Activated CD4-positive, alpha-beta T cell treated with anti-CD3 and anti-CD28 coated beads for 48 hours (primary cell): Measurements from ENCODE around the gene PLS1.
"Not testable (repeated sequence)": the region's sequence is repeated elsewhere in the genome, so short reads cannot be mapped to it uniquely, and the experiment has no call there.

Experiments used
- DNase-seq: peaks from one replicate; pipeline ENCODE4 v3.0.0-alpha.2; 2020

The PLS1 gene

GRCh38 chr3:142596726-142597088, 514 bp downstream of the PLS1 start:
- DNase-seq, result no peak

GRCh38 chr3:142597906-142598305, 1.7 kb downstream of the PLS1 start:
- no peak for DNase-seq

- no peak for DNase-seq
These were observed 5.5 kb downstream of the PLS1 start for GRCh38 chr3:142601713-142602112.

GRCh38 chr3:142602619-142603385, 6.6 kb downstream of the PLS1 start:
- no peak for DNase-seq

DNA sequence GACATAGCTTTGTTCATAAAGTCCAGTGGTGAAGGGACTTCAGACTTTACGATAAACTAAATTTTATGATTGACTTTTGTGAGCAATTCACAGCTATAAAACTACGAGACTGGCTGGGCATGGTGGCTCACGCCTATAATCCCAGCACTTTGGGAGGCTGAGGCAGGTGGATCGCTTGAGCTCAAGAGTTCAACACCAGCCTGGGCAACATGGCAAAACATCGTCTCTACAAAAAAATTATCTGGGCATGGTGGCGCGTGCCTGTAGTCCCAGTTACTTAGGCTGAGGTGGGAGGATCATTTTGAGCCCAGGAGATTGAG, 7.2 kb downstream of the PLS1 start:
- DNase-seq, result not testable (repeated sequence)

DNA sequence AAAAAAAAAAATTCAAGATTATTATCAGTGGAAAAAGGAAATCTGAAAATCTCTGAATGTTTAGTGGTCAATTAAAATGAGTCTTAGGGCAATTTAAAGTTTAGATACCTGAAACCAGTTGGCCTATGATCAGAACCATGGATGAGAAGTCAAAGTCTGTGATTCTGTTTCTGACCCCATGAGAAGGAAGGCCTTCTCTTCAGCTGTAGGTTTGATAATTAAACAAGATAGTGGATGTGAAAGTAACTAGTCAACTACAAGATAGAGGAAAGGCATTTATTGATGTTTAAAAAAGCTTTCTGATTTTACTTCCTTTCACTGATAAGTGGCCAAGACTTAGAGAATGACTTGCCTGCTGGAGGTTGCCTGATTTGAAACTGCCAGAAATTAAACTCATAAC, 8.7 kb downstream of the PLS1 start:
- no peak for DNase-seq

GRCh38 chr3:142608631-142609030, 12.4 kb downstream of the PLS1 start:
- DNase-seq, result no peak

DNA sequence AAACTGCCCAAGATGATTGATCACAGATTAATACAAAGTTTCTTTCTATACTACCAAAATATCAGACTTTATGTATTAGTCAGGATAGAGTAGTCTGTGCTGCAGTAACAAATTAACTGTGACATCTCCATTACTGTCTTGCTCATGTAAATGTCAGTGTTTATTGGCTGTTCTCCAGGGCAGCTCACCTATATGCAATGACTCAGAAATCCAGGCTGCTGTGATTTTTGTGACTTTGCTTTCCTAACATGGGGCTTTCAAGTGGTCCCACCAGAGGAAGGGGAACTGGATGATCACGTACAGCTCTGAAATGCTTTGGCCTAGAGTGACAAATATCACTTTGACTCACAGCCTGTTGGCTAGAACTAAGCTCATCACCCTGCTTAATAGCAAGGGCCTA, 12.9 kb downstream of the PLS1 start:
- no peak for DNase-seq

DNA sequence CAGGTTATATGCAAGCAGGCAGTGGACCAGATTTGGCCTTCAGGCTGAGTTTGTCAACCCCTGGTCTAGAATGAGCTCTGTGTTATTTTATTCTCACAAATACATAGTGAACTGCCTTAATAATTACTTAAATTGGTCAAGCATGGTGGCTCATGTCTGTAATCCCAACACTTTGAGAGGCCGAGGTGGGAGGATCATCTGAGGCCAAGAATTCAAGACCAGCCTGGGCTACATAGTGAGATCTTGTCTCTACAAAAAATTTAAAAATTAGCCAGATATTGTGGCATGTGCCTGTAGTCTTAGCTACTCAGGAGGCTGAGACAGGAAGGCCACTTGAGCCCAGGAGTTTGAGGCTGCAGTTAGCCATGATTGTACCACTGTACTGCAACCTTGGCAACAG, 15.0 kb downstream of the PLS1 start:
- DNase-seq, result no peak

- DNase-seq, result no peak
These were observed 17.3 kb downstream of the PLS1 start for GRCh38 chr3:142613491-142613890.

GRCh38 chr3:142614059-142614626, 17.9 kb downstream of the PLS1 start:
- DNase-seq, result no peak

DNA sequence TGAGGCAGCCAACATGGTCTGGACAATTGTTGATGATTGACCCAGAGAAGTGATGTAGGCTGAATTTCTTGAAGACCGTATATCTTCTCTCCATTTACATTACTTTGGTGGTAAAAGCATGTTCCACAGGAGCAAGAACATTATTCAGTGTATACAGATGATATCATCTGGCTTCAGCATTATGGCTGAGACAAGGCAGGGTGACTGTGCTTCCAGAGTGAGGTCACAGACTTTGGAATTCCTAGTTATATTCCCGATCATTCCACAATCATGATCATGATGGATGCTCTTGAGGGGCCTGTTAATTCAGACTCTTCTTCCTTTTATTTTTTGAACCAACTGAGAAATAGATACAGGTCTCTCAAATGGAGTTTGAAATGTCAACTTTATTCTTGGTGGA, 19.0 kb downstream of the PLS1 start:
- DNase-seq, result no peak

DNA sequence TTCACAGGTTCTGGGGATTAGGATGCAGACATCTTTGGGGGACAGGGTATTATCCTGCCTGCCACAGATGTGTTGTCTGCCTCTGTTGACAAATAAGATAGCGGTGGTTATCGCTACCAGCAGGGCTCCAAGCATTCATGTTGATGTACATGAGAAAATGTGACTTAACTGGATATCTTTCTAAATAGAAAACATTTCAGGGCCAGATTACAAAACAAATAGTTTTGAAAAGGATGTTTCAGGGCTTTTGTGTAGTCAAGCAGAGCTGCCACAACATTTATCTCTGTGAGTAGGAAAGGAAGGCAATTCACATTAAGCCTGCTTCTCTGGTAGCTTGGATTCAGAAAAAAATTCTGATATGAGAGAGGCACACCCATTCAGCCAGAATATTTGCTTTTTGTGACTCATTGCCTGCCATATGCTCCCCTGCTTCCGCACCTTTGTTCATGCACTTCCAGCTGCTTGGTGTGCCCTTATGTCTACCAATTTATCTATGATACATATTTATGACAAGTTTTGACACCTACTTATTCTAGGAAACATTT, 22.8 kb downstream of the PLS1 start:
- no peak for DNase-seq

GRCh38 chr3:142622405-142622804, 26.2 kb downstream of the PLS1 start:
- no peak for DNase-seq

- no peak for DNase-seq
These were observed 27.0 kb downstream of the PLS1 start for GRCh38 chr3:142623194-142623593.

DNA sequence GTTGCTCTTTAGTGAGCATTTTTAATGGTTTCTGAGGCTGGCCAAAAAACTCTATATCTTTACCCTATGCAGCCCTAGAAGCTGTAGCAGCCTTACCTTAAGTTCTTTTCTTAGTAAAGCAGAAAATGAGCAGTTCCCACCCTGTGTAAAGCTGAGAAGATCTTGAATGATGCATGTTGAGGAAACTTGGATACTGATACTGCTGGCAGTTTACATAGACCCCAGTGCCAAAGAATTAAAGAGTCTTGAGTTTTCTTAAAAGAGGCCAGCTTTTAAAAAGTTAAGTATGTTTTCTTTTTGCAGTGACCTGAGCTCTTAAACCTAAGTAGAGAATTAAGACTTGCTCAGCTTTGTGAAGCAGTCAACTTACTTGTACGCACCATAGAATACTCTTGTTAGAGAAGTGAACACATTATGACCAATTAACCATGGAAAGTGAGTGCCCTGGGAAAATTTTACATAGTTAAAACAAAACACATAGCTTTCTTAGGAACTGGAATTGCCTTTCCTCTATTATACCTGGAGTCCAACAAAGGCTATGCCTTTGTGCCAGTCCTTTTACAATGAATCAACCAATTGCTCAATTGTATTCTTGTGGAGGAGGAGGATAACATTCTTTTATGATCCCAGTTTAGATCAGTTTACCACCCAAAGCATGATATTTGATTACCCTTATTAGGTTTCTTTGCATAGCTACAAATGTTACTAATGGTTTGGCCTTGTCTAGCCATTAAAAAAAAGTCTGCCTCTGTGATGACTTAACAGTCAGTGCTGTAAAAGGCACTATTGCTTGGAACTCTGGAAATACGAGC, 28.4 kb downstream of the PLS1 start:
- DNase-seq, result no peak

DNA sequence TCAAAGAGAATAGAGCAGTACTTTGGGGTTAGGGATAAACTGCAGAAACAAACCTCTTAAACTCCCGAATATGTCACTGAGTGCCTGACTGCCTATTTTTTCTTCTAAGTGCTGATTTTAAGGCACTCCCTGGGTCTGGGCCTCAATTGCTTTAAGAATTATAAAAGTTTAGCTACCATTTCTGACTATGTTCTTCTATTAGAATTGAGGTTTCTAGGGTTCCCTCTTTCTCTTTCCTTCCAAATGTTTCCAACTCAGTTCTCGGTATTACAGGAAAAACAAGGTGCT, 28.9 kb downstream of the PLS1 start:
- DNase-seq, result no peak

GRCh38 chr3:142626971-142627370, 30.8 kb downstream of the PLS1 start:
- DNase-seq, result no peak

GRCh38 chr3:142628801-142629200, 32.6 kb downstream of the PLS1 start:
- DNase-seq, result no peak

GRCh38 chr3:142633073-142633472, 36.9 kb downstream of the PLS1 start:
- DNase-seq, result no peak

DNA sequence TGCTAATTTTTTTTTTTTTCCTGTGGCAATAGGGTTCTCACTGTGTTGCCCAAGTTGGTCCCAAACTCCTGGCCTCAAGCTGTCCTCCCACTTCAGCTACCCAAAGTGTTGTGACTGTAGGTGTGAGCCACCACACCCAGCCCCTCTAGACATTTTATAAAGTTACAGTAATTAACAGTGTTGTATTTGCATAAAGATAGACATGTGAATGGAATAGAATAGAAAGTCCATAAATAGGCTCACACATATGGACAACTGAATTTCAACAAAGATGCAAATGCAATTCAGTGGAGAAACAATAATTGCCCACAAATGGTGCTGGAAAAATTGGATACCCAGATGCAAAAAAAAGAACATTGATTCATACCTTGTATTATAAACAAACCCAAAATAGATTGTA, 39.9 kb downstream of the PLS1 start:
- DNase-seq, result no peak

DNA sequence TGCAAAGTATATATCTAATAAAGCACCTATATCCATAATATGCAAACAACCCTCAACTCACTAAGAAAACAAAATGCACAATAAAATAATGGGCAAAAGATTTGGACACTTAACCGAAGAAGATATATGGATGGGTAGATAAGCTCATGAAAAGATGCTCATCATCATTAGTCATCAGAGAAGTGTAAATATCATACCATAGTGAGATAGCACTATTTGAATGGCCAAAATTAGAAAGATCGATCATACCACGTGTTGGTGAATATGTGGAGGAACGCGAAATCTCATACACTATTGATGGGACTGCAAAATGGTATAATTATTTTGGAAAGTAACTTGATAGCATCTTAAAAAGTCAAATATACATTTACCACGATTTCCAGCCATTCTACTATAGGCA, 40.5 kb downstream of the PLS1 start:
- no peak for DNase-seq

- DNase-seq, result no peak
These were observed 42.1 kb downstream of the PLS1 start for GRCh38 chr3:142638291-142638690.

- no peak for DNase-seq
These were observed 45.3 kb downstream of the PLS1 start for GRCh38 chr3:142641504-142641903.
